Adipocyte (in vitro differentiated cells): ENCODE results near the gene RAB33A.
"Not testable (repeated sequence)": the region's sequence is repeated elsewhere in the genome, so short reads cannot be mapped to it uniquely, and the experiment has no call there.

Experiments used
- DNase-seq: peaks from one replicate; pipeline ENCODE4 v3.0.0-alpha.2; 2015; ENCODE audit warnings: low read depth
- H3K27me3 ChIP-seq: replicated peaks from 2 replicates; pipeline ENCODE4 v1.7.0; 2013; ENCODE audit warnings: mild to moderate bottlenecking, low read length, moderate library complexity; ENCODE audit not compliant: control insufficient read depth, insufficient read depth
- H3K36me3 ChIP-seq: 2 replicates; pipeline ENCODE4 v1.7.0; 2013; ENCODE audit warnings: low read length, mild to moderate bottlenecking, moderate library complexity; ENCODE audit not compliant: control insufficient read depth, insufficient read depth, severe bottlenecking
- H3K4me1 ChIP-seq: 2 replicates; pipeline ENCODE4 v1.7.0; 2013; ENCODE audit warnings: mild to moderate bottlenecking, low read length, moderate library complexity; ENCODE audit not compliant: control insufficient read depth, insufficient read depth
- H3K4me3 ChIP-seq: 2 replicates; pipeline ENCODE4 v1.7.0; 2013; ENCODE audit warnings: mild to moderate bottlenecking, low read length, moderate library complexity
- H3K9ac ChIP-seq: 2 replicates; pipeline ENCODE4 v1.7.0; 2013; ENCODE audit warnings: mild to moderate bottlenecking, low read length, moderate library complexity
- H3K9me3 ChIP-seq: 2 replicates; pipeline ENCODE4 v1.7.0; 2013; ENCODE audit warnings: mild to moderate bottlenecking, low read length, moderate library complexity; ENCODE audit not compliant: control insufficient read depth

RAB33A gene

DNA sequence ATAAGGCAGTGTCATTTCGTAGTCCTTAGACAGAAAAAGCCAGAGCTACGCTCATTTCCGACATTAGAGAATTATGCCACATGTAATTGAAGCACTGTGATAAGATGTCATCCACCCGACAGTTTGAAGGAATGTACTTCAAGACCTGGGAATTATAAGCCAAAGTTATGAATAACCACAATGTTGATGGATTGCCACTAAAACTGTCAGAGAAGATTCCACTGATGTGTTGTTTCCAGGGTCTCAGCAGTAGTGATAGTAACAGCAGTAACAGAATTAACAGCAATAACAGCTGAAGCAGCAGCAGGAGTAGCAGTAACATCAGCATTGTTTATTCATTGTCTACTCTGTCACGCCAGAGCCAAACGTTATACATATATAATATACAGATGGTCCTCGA is 24.7 kb downstream of the RAB33A start:
- H3K4me3 ChIP-seq: no peak overlapping the region

GRCh38 chrX:130197464-130197863 is 25.7 kb downstream of the RAB33A start:
- no peak overlapping the region for H3K9ac ChIP-seq
- no peaks in the 10 kb centered on the region for H3K4me1 ChIP-seq
- H3K9me3 ChIP-seq: no peaks in the 10 kb centered on the region
- H3K27me3 ChIP-seq: peaks cover 13% of the 10 kb centered on the region
- DNase-seq: no peak
- no peaks in the 10 kb centered on the region for H3K36me3 ChIP-seq
- no peak overlapping the region for H3K4me3 ChIP-seq

More for the DNA sequence above, 24.7 kb downstream of the RAB33A start:
- no peak for DNase-seq
- H3K9ac ChIP-seq: no peak overlapping the region
- no peaks in the 10 kb centered on the region for H3K9me3 ChIP-seq
- H3K4me1 ChIP-seq: no peaks in the 10 kb centered on the region
- no peaks in the 10 kb centered on the region for H3K36me3 ChIP-seq
- peaks cover 12% of the 10 kb centered on the region for H3K27me3 ChIP-seq

DNA sequence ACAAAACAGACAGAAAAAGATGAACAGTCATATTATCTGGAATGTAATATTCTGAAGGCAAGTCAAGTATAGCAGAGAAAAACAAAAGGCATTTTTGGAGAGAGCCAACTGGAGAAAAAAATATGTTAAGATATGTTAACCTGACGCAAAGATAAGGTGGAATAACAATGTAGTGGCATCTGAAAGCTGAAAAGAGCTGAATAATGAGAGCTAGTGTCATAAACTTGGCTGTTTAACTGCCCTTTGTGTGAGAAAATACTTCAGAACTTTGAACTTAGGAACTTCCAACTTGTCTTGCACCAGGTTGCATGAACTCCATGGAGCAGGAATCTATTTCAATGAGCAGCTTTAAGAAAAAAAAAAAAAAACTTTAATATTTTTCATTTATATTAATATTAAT is 32.9 kb downstream of the RAB33A start:
- no peak overlapping the region for H3K4me3 ChIP-seq

DNA sequence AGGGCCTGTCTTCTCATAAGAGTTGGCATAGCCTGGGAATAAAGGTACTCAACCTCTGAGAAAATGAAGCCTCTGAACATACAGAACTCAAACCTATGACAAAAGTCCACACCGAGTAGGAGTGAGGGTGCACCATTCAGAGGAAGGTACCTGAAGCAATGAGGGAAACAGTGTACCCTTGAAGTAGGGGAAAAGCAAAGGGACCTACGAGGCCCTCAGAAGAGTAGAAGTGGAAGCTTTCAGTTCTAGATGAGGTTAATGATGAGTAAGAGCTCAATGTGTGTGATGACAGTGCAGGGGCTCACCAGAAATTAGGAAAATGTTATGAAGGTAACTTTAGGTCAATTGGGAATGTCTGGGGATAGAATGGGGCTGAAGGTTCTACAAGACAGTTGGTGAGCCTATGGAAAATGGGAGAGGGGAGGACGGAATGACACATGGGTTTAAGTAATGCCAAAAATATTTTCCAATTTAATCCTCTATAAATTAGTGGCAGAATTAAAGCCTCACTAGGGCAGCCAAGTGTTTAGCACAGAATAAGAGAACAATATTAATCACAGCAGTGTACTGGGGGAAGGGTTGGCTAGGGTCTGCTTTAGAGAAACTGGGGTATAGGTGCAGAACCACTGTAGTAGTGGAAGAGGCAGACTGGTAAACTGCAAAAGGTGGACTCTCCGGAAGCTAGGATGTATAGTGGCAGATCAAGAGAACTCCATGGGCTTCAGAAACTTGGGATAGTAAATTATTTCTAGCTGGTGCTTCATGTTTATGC is 39.8 kb downstream of the RAB33A start:
- H3K4me3 ChIP-seq: no peak overlapping the region
- no peaks in the 10 kb centered on the region for H3K4me1 ChIP-seq
- no peaks in the 10 kb centered on the region for H3K9me3 ChIP-seq
- H3K9ac ChIP-seq: no peak overlapping the region
- H3K36me3 ChIP-seq: peaks cover 14% of the 10 kb centered on the region
- no peak for DNase-seq
- H3K27me3 ChIP-seq: no peaks in the 10 kb centered on the region

More for the DNA sequence above, 32.9 kb downstream of the RAB33A start:
- H3K9ac ChIP-seq: no peak overlapping the region
- no peaks in the 10 kb centered on the region for H3K4me1 ChIP-seq
- H3K9me3 ChIP-seq: no peaks in the 10 kb centered on the region
- peaks cover 7% of the 10 kb centered on the region for H3K27me3 ChIP-seq
- no peak for DNase-seq
- H3K36me3 ChIP-seq: peaks cover 10% of the 10 kb centered on the region

GRCh38 chrX:130212371-130212770 is 40.6 kb downstream of the RAB33A start:
- Histone ChIP-seq H3K36me3 (peaks cover 14% of the 10 kb centered on the region), H3K9ac (no peak overlapping the region), H3K9me3 (no peaks in the 10 kb centered on the region), H3K4me1 (no peaks in the 10 kb centered on the region), H3K27me3 (no peaks in the 10 kb centered on the region), H3K4me3 (no peak overlapping the region)
- no peak for DNase-seq

DNA sequence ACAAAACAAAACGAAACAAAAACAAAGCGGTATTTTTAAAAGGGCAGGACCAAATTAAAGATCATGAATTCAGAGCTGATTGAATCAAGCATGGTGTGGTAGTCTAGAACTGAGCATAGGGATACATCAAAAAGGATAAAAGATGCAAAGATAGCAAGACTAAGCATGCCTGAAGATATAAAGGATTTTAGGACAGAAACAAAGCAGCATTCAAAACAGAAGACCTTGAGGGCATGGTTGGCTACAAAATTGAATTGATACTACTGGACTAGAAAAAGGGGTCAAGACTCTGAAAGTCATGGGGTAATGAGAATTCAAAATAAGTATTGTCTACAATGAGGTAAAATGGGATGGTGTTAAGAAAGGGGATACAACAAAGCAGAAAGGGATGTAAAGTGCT is 41.6 kb downstream of the RAB33A start:
- Histone ChIP-seq H3K36me3 (peaks cover 14% of the 10 kb centered on the region), H3K9ac (no peak overlapping the region), H3K9me3 (no peaks in the 10 kb centered on the region), H3K27me3 (no peaks in the 10 kb centered on the region), H3K4me1 (no peaks in the 10 kb centered on the region), H3K4me3 (no peak overlapping the region)
- DNase-seq: no peak

- Histone ChIP-seq H3K27me3 (no peaks in the 10 kb centered on the region), H3K36me3 (peaks cover 14% of the 10 kb centered on the region), H3K4me1 (no peaks in the 10 kb centered on the region), H3K4me3 (no peak overlapping the region), H3K9me3 (no peaks in the 10 kb centered on the region), H3K9ac (no peak overlapping the region)
- no peak for DNase-seq
Observed at GRCh38 chrX:130216320-130216719, 44.6 kb downstream of the RAB33A start.

DNA sequence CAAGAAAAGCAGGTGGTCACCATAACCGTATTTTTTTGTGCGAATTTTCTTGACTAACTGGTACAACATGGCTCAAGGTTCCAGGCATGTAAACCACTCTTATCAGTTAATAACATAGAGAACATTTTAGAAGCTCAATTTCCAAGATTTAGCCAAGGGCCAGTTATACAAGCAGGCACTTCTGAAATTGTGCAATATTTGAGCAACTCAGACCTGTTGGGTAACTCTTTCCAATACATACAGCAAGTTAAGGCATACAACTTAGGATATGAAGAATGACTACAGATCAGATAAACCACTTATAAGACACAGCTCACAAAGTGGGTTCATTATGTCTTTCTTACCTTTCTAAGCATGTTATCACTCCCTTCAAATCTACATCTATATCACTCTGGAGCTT is 53.0 kb downstream of the RAB33A start:
- H3K4me3 ChIP-seq: no peak overlapping the region
- H3K4me1 ChIP-seq: peaks cover 7% of the 10 kb centered on the region
- H3K27me3 ChIP-seq: no peaks in the 10 kb centered on the region
- DNase-seq: peak; percentile 73
- peaks cover 10% of the 10 kb centered on the region for H3K36me3 ChIP-seq
- H3K9me3 ChIP-seq: no peaks in the 10 kb centered on the region
- no peak overlapping the region for H3K9ac ChIP-seq

DNA sequence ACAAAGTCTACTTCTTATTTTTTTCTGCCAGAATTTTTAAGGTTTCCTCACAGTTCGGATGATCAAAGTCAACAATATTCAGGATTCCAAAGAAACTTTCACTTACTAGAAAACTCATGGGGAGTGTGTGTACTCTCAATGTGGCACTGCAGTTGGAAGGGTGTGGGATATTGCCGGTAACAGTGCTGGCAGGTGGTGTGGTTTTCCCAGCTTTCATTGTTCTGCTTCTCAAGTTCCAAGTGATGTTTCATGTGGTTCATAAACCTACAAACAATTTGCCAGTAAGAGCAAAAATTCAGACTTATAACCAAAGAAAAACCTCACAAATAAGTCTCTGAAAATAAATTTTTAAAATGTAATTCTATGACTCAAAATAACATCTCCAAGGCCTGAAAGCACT is 57.1 kb downstream of the RAB33A start:
- no peak overlapping the region for H3K9ac ChIP-seq
- no peak overlapping the region for H3K4me3 ChIP-seq
- peaks cover 16% of the 10 kb centered on the region for H3K36me3 ChIP-seq
- no peak for DNase-seq
- no peaks in the 10 kb centered on the region for H3K9me3 ChIP-seq
- peaks cover 7% of the 10 kb centered on the region for H3K4me1 ChIP-seq
- no peaks in the 10 kb centered on the region for H3K27me3 ChIP-seq

DNA sequence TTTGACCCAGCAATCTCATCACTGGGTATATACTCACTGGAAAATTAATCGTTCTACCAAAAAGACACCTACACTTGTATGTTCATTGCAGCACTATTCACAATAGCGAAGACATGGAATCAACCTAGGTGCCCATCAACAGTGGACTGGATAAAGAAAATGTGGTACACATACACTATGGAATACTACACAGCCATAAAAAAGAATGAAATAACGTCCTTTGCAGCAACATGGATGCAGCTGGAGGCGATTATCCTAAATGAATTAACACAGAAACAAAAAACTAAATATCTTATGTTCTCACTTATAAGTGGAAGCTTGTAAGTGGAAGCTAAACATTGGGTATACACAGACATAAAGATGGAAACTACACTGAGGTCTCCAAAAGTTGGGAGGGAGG is 59.4 kb downstream of the RAB33A start:
- H3K4me3 ChIP-seq, H3K27me3 ChIP-seq, H3K9ac ChIP-seq, H3K4me1 ChIP-seq, H3K9me3 ChIP-seq, DNase-seq: not testable (repeated sequence)
- H3K36me3 ChIP-seq: peaks cover 15% of the 10 kb centered on the region
